HG02885 (cell line): ENCODE data around the gene STIM1.
A peak's percentile ranks its signal among the peaks of the same experiment; 100 is the strongest.

ENCODE experiments used
- ATAC-seq: cut with Tn5 transposase; IDR thresholded peaks from one replicate; pipeline ENCODE4 v1.9.1; 2021; ENCODE audit warnings: mild to moderate bottlenecking; ENCODE audit not compliant: unreplicated experiment, poor library complexity

STIM1 gene

GRCh38 chr11:3849297-3849874 lies 6.1 kb upstream of the STIM1 start:
- ATAC-seq: peak; percentile 55

- ATAC-seq: no peak
These were observed 2.0 kb upstream of the STIM1 start for GRCh38 chr11:3853545-3853842.

GRCh38 chr11:3853899-3854659 lies 1.4 kb upstream of the STIM1 start:
- ATAC-seq: peak; percentile 36

GRCh38 chr11:3854660-3854976 lies 846 bp upstream of the STIM1 start:
- ATAC-seq: no peak

- ATAC-seq: peak; percentile 15
These were observed 486 bp downstream of the STIM1 start for GRCh38 chr11:3855808-3856491.

- ATAC-seq: no peak
These were observed 1.5 kb downstream of the STIM1 start for GRCh38 chr11:3856856-3857553.

- no peak for ATAC-seq
These were observed 2.2 kb downstream of the STIM1 start for GRCh38 chr11:3857628-3858027.

GRCh38 chr11:3859373-3859881 lies 4.0 kb downstream of the STIM1 start:
- ATAC-seq: peak; percentile 39

GRCh38 chr11:3860375-3860774 lies 4.9 kb downstream of the STIM1 start:
- ATAC-seq: no peak

- ATAC-seq: peak; percentile 31
These were observed 5.5 kb downstream of the STIM1 start for GRCh38 chr11:3860898-3861393.

GRCh38 chr11:3861683-3862082 lies 6.2 kb downstream of the STIM1 start:
- no peak for ATAC-seq

- peak; percentile 41 for ATAC-seq
These were observed 10.1 kb downstream of the STIM1 start for GRCh38 chr11:3865388-3866193.

GRCh38 chr11:3866206-3866605 lies 10.7 kb downstream of the STIM1 start:
- no peak for ATAC-seq

GRCh38 chr11:3866836-3867208 lies 11.4 kb downstream of the STIM1 start:
- ATAC-seq: no peak

GRCh38 chr11:3867209-3868091 lies 12.0 kb downstream of the STIM1 start:
- ATAC-seq: peak; percentile 60

GRCh38 chr11:3873712-3874349 lies 18.4 kb downstream of the STIM1 start:
- ATAC-seq: no peak

GRCh38 chr11:3876613-3877012 lies 21.1 kb downstream of the STIM1 start:
- ATAC-seq: no peak

- no peak for ATAC-seq
These were observed 22.1 kb downstream of the STIM1 start for GRCh38 chr11:3877364-3878257.
